GM19452 (cell line): ENCODE measurements around the gene IWS1.

Experiments
- ATAC-seq: cut with Tn5 transposase; IDR thresholded peaks from one replicate; pipeline ENCODE4 v1.9.1; 2021; ENCODE audit not compliant: unreplicated experiment

IWS1 gene

DNA sequence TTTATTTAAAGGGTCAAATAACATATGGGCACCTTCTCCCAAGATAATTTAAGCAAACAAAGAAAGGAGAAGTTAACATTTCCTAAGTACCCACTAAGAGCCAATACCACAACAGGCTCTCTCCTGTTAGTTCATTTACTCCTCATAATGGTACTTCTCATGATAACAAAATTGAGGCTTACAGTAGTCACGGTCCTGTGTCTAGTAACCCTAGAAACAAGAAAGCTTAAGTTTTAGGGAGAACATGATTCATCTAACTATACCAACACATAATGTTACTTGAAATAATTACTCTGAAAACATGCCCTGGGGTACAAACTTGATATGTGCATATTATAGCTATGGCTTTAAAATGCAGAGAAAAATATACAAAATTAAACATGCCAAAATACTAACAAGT lies 19.8 kb downstream of the IWS1 start:
- ATAC-seq: no peak

DNA sequence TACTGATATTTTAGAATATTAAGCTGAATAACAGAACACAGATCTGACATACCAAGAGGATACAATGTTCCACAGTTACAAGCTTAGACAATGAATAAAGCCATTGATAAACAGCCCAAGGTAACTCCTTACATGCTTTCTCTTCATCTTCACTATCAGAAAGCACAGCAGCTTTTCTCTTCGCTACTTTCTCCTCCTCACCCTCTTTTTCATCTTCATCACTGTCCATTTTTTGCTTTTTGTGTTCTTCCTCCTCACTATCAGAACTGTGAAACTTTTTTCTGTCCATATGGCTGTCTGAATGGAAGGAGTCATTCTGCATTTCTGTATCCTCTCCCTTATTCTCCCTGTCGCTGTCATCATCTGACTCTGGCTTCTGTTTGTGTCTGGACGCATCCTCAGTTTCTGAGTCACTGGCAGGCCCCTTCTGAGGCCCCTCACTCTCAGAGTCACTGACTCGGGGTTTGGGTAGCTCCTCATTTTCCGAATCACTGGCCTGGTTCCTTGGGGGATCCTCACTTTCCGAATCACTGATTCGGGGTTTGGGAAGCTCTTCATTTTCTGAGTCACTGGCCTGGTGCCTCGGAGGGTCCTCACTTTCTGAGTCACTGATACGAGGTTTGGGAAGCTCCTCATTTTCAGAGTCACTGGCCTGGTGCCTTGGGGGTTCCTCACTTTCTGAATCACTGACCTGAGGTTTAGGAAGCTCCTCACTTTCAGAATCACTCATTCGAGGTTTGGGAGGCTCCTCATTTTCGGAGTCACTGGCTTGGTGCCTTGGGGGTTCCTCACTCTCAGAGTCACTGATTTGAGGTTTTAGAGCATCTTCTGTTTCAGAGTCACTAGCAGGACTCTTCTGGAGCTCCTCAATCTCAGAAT lies 21.5 kb downstream of the IWS1 start:
- ATAC-seq: no peak

- no peak for ATAC-seq
Observed at GRCh38 chr2:127503491-127503890, 22.8 kb downstream of the IWS1 start.

GRCh38 chr2:127498386-127498785 lies 27.9 kb downstream of the IWS1 start:
- ATAC-seq: no peak

DNA sequence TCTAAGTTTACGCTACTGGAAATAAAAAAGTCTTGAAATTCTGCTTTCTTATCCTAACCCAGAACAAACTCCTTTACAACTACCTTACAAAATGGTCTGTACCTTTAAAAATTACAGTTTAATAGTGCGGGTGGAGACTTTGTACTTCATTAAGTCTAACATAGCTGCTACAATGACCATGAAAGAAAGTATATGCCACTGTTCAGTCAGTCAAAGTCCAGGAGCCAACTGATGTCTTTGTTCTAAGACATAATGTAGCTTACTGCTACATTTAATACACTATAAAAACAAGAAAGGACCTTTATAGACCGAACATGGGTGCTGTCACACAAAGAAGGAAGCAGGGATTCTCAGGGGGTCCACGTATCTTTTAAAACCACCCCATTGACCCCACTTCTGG lies 36.0 kb downstream of the IWS1 start:
- no peak for ATAC-seq

- no peak for ATAC-seq
Observed at GRCh38 chr2:127486247-127487058, 39.8 kb downstream of the IWS1 start.

GRCh38 chr2:127485694-127486071 lies 40.6 kb downstream of the IWS1 start:
- ATAC-seq: no peak

DNA sequence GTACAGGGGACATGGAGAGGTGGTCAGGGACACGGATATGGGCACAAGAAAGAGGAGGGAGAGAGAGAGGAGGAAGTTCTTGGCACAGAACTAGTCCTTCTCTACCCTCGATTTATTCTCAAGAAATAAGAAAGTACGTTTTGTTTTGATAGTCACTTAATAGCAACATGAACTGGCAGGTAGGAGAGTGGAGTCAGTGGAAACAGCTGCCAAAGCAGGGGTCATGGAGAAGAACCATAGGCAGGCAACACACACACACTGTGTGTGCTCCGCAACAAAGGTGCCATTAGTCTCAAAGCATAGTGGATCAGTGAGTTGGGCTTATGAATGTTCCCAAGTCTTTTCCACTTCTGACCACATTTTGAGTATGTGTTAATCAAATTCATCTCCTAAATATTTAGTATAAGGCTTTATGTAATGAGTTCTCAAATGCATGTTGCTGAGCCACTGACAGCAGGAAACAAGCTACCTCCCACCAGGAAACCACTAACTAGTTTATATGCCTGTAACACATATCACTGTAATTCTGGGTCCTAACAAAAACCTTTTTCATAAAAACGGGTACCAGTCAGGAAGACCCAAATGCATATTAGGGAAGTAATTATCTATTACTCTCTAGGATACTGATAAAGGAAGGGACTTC lies 41.1 kb downstream of the IWS1 start:
- ATAC-seq: no peak

DNA sequence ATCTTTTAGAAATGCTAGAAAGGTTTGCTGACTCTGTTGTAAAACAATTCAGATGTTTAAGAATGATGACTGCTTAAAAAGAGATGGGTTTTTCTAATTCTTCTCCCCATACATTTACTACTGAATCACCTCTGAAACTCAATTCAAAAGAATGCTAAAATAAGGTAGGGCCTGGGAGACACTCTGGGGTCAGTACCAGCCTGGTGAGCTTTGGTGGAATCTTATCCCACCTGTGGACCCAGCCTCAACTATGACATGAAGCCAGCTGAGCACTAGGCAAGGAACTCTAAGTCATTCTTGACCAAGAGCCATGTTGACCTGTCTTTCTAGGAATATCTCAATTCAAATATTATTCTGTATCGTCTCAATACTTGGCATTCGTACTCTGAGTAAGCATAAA lies 44.3 kb downstream of the IWS1 start:
- ATAC-seq: no peak

DNA sequence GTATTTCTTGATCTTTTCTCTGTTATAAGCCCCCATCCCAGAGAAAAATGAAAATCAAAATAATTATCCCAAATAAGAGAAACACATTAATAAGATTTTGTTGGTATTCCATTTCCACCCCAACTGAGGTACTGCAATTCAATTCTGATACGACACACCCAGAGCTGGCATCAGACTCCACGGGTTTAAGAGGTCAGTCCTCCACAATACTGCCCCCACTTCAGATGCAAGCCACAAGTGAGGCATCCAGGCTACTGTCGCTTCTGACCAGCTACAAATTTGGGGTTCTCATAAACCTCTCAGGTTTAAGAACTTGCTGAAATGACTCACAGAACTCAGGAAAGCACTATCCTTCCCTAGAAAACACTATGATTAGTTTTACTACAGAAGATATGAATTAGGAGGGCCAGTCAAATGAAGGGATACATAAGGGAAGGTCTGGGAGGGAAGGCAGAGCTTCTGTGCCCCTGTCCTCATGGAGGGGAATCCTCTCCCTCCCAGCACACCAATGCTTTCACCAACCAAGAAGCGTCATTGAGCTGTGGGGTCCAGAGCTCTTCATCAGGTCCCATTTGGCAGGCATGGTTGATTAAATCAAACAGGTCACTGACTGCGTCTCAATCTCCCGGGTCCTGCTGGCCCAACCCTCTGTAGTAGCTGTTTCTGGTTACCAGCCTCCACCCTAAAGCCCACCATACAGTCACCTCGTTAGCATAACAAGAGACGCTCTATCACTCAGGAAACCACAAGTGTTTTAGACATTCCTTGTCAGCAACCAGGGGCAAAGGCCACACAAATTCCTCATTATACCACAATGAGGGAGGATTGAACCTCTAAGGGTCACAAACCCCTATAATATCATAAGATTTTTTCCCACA lies 46.2 kb downstream of the IWS1 start:
- no peak for ATAC-seq

- no peak for ATAC-seq
Observed at GRCh38 chr2:127479219-127479825, 47.0 kb downstream of the IWS1 start.

DNA sequence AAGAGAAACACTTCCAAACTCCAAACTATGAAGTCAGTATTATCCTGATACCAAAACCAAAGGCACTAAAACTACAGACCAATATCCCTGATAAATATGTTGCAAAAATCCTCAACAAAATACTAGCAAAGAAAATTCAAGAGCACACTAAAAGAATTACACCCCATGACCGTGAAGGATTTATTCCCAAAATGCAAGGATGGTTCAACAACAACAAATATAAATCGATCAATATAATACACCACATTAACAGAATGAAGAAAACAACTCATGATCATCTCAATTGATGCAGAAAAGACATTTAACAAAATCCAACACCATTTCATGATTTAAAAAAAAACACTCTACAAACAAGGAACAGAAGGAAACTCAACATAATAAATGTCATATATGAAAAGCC lies 50.5 kb downstream of the IWS1 start:
- no peak for ATAC-seq

DNA sequence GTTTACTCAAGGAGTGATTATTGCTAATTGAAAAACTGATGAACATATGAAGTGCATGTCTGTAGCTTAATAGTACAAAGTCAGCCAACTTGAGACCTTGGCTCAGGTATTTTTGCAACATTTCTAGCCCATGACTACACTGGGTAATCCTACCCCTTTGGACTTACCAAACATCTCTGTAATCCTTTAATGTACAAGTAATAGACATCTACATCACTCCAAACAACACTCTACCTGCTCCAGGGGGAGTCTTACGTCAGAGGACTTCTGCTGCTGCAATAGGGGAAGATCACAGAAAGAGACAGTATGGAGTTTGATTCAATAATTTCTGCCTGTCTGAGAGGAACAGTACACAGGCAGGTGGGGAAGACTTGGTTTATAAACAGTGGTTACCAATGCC lies 54.0 kb downstream of the IWS1 start:
- no peak for ATAC-seq

- ATAC-seq: no peak
Observed at GRCh38 chr2:127471286-127471988, 54.9 kb downstream of the IWS1 start.

- no peak for ATAC-seq
Observed at GRCh38 chr2:127469974-127470373, 56.3 kb downstream of the IWS1 start.

DNA sequence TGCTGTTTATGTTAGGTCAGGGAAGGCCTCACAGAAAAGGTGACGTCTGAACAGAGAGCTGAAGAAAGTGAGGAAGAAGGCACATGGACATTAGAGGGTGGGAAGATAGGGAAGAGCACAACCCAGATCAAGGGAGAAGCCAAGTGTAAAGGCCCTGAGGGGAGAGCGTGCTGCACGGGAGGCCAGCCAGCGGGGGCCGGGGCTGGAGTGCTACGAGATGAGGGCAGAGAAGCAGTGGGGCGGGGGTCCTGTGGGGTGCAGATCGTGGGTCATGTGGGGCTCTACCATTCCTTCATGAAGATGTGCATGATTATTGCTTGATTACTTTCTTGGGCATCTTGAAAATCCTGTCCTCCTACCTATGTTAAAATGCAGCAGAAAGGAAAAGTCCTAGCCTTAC lies 57.2 kb downstream of the IWS1 start:
- ATAC-seq: no peak

GRCh38 chr2:127465258-127465657 lies 61.0 kb downstream of the IWS1 start:
- ATAC-seq: no peak

DNA sequence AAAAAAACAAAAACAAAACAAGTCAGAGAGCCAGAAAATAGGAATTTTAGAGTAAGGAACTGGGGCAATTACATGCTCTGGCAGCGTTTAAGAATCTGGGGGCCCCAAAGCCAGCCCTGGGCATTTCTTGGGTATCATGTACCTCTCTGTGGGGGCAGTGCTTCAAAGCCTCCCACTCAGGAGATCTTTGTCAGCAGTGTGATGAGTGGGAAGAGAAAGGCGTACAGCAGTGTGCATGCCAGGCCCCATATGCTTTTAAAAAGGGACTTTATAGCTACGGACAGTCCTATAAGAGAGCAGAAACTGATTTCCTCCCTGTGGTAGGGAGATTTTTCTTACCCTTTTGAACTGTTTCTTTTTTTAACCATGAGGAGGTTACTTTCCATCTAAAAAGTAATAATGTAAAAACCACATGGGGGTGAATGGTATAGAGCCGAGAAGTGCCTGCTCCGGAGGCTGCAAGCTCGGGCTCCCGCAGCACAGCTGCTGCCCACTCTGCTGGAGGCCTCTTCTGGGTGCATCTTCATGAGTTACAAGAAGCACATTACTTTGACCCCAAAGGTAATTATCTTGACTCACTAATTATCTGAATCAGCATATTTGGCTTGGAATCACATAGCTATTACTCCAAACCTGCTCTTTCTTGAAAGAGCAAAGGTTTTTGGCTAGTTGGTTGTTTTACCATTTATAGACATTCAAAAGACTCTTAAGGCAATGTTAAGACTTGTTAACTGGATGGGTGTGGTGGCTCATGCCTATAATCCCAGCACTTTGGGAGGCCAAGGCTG lies 61.6 kb downstream of the IWS1 start:
- ATAC-seq: no peak
